Measurements from ENCODE around the gene BANP. TPM values are rescaled to one million over a fixed set of nuclear protein-coding genes. Genes with fewer than 3 reads are reported as not detected.

Gene BANP
- total and polyA plus RNA-seq, 2 of the 8 experiments (the other 6 are each of a cell fraction or from before 2014, with no cell fraction given), result 25.8 to 39.8 TPM

DNA sequence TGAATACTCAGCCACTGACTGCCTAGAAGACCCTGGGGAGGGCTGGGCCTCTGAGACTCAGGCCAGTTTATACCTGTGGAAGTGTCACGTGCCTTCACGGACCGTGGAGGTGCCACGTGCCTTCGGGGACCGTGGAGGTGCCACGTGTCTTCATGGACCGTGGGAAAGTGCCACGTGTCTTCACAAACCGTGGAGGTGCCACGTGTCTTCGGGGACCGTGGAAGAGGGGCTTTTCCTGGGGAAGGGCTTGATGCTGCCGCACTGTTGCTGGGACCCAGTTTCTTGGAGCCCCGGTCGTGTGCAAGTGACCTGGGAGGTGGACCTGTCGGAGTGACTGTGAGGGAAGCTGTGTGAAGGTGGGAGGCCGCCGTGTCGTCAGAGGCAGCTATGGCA lies 166.2 kb downstream of the BANP start:
- Histone ChIP-seq H3K14ac (ENCODE audit: insufficient read length) (no peak overlapping the region), H4K91ac (replicated peaks; ENCODE audit: insufficient read length, low read length) (no peak overlapping the region), H3K4me2 (ENCODE audit: insufficient read depth in 1 of 2, low read depth in 2 of 2, low read length in 2 of 2) (no peak overlapping the region), H3K23me2 (ENCODE audit: low read depth, low read length) (no peaks in the 10 kb centered on the region), H3K4ac (replicated peaks; ENCODE audit: insufficient read length, low read depth, low read length) (no peak overlapping the region), H3K23ac (ENCODE audit: insufficient read length) (no peak overlapping the region), H2BK120ac (replicated peaks; ENCODE audit: low read depth, low read length) (no peak overlapping the region), H4K20me1 (replicated peaks in 1 of 2; ENCODE audit: control insufficient read depth in 1 of 2, insufficient read depth in 2 of 2, low read length in 2 of 2) (no peaks in the 10 kb centered on the region), H3K9me3 (ENCODE audit: insufficient read depth in 2 of 2, low read depth in 1 of 2, low read length in 1 of 2) (no peaks in the 10 kb centered on the region; a peak in 1 of 4 replicates), H2AK5ac (ENCODE audit: low read depth, low read length) (no peak overlapping the region), H3K9ac (replicated peaks in 1 of 4; ENCODE audit: extremely low read depth in 1 of 4, low read depth in 3 of 4, low read length in 3 of 4) (no peak overlapping the region), H2BK20ac (ENCODE audit: low read length) (no peak overlapping the region), H3K79me1 (ENCODE audit: low read depth, low read length) (no peaks in the 10 kb centered on the region), H3K18ac (ENCODE audit: extremely low read depth, low read length) (no peak overlapping the region), H2BK5ac (ENCODE audit: low read depth, low read length) (no peak overlapping the region), H3K79me2 (ENCODE audit: control insufficient read depth in 1 of 2, insufficient read depth in 2 of 2, low read length in 2 of 2) (no peaks in the 10 kb centered on the region), H3K4me1 (replicated peaks in 1 of 4; ENCODE audit: control insufficient read depth in 3 of 4, insufficient read depth in 4 of 4, low read length in 3 of 4) (peaks cover 0 to 6% (median 3%) of the 10 kb centered on the region in 4 experiments; a peak in 3 of 7 replicates), H3K27me3 (replicated peaks in 1 of 4; ENCODE audit: control insufficient read depth in 3 of 4, extremely low read depth in 1 of 4, insufficient read depth in 3 of 4, low read length in 3 of 4) (no peaks in the 10 kb centered on the region), H2BK15ac (ENCODE audit: low read length) (no peak overlapping the region), H3K36me3 (ENCODE audit: control insufficient read depth in 2 of 4, insufficient read depth in 4 of 4, low read length in 3 of 4) (no peaks in the 10 kb centered on the region), H4K8ac (ENCODE audit: extremely low read depth, insufficient read depth, low read length) (no peak overlapping the region), H3K4me3 (ENCODE audit: extremely low read depth in 1 of 4, insufficient read depth in 2 of 4, low read depth in 3 of 4, low read length in 4 of 4) (no peak overlapping the region), H3K56ac (replicated peaks; ENCODE audit: insufficient read length, low read depth, low read length) (no peak overlapping the region), H4K5ac (ENCODE audit: insufficient read length, low read depth, low read length) (no peak overlapping the region), H3K27ac (ENCODE audit: low read depth, low read length) (no peak overlapping the region), H2BK12ac (ENCODE audit: low read depth, low read length) (0 out of 2 replicates have a peak overlapping the region, but pooled peaks have one; percentile 39), H2AFZ (ENCODE audit: low read length) (no peak overlapping the region)
- FAIRE-seq (no peak), DNase-seq (ENCODE audit: low read depth in 1 of 2, low spot score in 2 of 2) (no peak)
- WGBS, 2 experiments (ENCODE audit: extremely low coverage in 1 of 2, insufficient coverage in 1 of 2, insufficient read length in 1 of 2, insufficient replicate concordance in 2 of 2, low coverage in 1 of 2, low lambda C conversion rate in 2 of 2, missing lambda C conversion rate in 1 of 2), result 97% methylated on average over 20 of the region's 20 CpGs; no CpG with 5 or more reads in 1 of the 2 experiments
- ChIA-PET CTCF (ENCODE audit: partially characterized antibody) (interaction anchor here (1.8 kb wide), 1 partner anchor 12 kb away, joined by 6 read pairs; no protein-coding TSS in a partner anchor), POLR2A (ENCODE audit: partially characterized antibody) (no interaction called here)
- no peak for TF ChIP-seq CBX5 (IDR thresholded peaks at IDR 0.05; ENCODE audit: low read depth, low read length)
- TF ChIP-seq EGR1 (IDR thresholded peaks at IDR 0.05; ENCODE audit: borderline replicate concordance, low read depth, low read length), result peak; percentile 71; the same call in 1 of the 2 replicates
